Hepatocyte (in vitro differentiated cells): ENCODE results near the gene SERAC1. TPM values are rescaled to one million over a fixed set of nuclear protein-coding genes. Genes with fewer than 3 reads are reported as not detected.

ENCODE experiments used
- DNase-seq: peaks from one replicate; pipeline ENCODE4 v3.0.0-alpha.2; 2016; ENCODE audit warnings: low spot score
- H2AFZ ChIP-seq: fragments of 200-600 bp; sonication (generic); 2 replicates; pipeline ENCODE4 v1.6.0; 2016; ENCODE audit warnings: antibody characterized with exemption, mild to moderate bottlenecking
- H3K27ac ChIP-seq: fragments of 200-600 bp; sonication (generic); 2 replicates; pipeline ENCODE4 v1.5.1; 2016; ENCODE audit warnings: mild to moderate bottlenecking
- H3K27me3 ChIP-seq: fragments of 200-600 bp; sonication (generic); 2 replicates; pipeline ENCODE4 v1.6.1; 2016
- H3K36me3 ChIP-seq: fragments of 200-600 bp; sonication (generic); replicated peaks from 2 replicates; pipeline ENCODE4 v1.5.1; 2016; ENCODE audit warnings: low read depth; ENCODE audit not compliant: insufficient read depth
- H3K4me1 ChIP-seq: fragments of 200-600 bp; sonication (generic); 2 replicates; pipeline ENCODE4 v1.5.1; 2016; ENCODE audit warnings: mild to moderate bottlenecking, moderate library complexity; ENCODE audit not compliant: insufficient read depth
- H3K4me2 ChIP-seq: fragments of 200-600 bp; sonication (generic); 2 replicates; pipeline ENCODE4 v1.6.0; 2016
- H3K4me3 ChIP-seq: fragments of 200-600 bp; sonication (generic); 2 replicates; pipeline ENCODE4 v1.5.1; 2016; ENCODE audit warnings: mild to moderate bottlenecking
- H3K79me2 ChIP-seq: fragments of 200-600 bp; sonication (generic); 2 replicates; pipeline ENCODE4 v1.6.0; 2017; ENCODE audit warnings: mild to moderate bottlenecking
- H3K9me2 ChIP-seq: fragments of 200-600 bp; sonication (generic); replicated peaks from 2 replicates; pipeline ENCODE4 v1.6.0; 2017; ENCODE audit warnings: mild to moderate bottlenecking; ENCODE audit not compliant: insufficient read depth
- H3K9me3 ChIP-seq: fragments of 200-600 bp; sonication (generic); 2 replicates; pipeline ENCODE4 v1.5.1; 2016; ENCODE audit warnings: low read depth, mild to moderate bottlenecking
- H4K20me1 ChIP-seq: fragments of 200-600 bp; sonication (generic); 2 replicates; pipeline ENCODE4 v1.6.0; 2016; ENCODE audit warnings: mild to moderate bottlenecking; ENCODE audit not compliant: insufficient read depth, poor library complexity, severe bottlenecking
- EZH2 ChIP-seq: fragments of 200-600 bp; sonication (generic); IDR thresholded peaks from 2 replicates; pipeline ENCODE4 v1.6.1; 2016; ENCODE audit warnings: antibody characterized with exemption, mild to moderate bottlenecking, borderline replicate concordance
- EZH2phosphoT487 ChIP-seq: fragments of 200-600 bp; sonication (generic); IDR thresholded peaks from one replicate; pipeline ENCODE4 v1.6.1; 2018; ENCODE audit warnings: antibody characterized with exemption, mild to moderate bottlenecking, low read depth, moderate library complexity; ENCODE audit not compliant: unreplicated experiment, severe bottlenecking
- WGBS: methylation state at CpG from one replicate; pipeline ENCODE4 v1.1.6; 2016; ENCODE audit warnings: low lambda C conversion rate; ENCODE audit errors: missing lambda C conversion rate; 5-methylcytosine and 5-hydroxymethylcytosine counted together
- polyA plus RNA-seq: library from polyadenylated mRNA; unstranded; fragments of >200 nt; fragmentation: Nextera tagmentation; extraction: Ambion mirVana; gene quantifications from 2 replicates; pipeline ENCODE4 v1.2.1, GENCODE V29; 2016
- total RNA-seq: library from RNA; depleted of rRNA; stranded (reverse); fragments of >200 nt; gene quantifications from 2 replicates; pipeline ENCODE4 v1.2.3, GENCODE V29; 2014
- TF ChIP-seq, protein P1 (sequence below): fragments of 200-600 bp; sonication (generic); IDR thresholded peaks from 2 replicates; pipeline ENCODE4 v1.5.1; 2016; ENCODE audit warnings: antibody characterized with exemption, mild to moderate bottlenecking; ENCODE audit not compliant: poor library complexity

Gene SERAC1
- total and polyA plus RNA-seq, 2 experiments from 2014 or later: 4.9 to 15.2 TPM

DNA sequence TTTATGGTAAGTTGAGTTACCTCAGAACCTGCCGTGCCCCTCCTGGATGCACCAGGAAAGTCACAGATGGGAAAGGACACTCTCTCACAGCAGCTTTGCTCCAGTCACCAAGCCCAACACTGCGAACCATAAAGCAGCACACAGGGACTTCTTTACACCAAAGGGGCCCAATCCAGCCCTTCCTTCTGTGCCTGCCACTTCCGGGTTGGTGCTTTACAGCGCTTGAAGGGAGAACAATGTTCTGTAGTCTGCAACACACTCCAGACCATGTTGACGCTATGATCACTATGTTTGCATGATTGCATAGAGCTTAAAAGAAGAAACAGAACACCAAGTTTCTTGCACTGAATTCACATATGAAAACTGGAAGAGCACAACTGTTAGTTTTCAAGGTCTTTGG lies 57.1 kb downstream of the SERAC1 start:
- no peak overlapping the region for H2AFZ ChIP-seq
- no peaks in the 10 kb centered on the region for H3K36me3 ChIP-seq
- H3K27ac ChIP-seq: no peak overlapping the region
- H3K4me1 ChIP-seq: no peaks in the 10 kb centered on the region
- no peak for TF ChIP-seq EZH2phosphoT487
- TF ChIP-seq, protein P1, sequence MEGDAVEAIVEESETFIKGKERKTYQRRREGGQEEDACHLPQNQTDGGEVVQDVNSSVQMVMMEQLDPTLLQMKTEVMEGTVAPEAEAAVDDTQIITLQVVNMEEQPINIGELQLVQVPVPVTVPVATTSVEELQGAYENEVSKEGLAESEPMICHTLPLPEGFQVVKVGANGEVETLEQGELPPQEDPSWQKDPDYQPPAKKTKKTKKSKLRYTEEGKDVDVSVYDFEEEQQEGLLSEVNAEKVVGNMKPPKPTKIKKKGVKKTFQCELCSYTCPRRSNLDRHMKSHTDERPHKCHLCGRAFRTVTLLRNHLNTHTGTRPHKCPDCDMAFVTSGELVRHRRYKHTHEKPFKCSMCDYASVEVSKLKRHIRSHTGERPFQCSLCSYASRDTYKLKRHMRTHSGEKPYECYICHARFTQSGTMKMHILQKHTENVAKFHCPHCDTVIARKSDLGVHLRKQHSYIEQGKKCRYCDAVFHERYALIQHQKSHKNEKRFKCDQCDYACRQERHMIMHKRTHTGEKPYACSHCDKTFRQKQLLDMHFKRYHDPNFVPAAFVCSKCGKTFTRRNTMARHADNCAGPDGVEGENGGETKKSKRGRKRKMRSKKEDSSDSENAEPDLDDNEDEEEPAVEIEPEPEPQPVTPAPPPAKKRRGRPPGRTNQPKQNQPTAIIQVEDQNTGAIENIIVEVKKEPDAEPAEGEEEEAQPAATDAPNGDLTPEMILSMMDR: no peak
- TF ChIP-seq EZH2: no peak
- no peaks in the 10 kb centered on the region for H3K9me2 ChIP-seq
- no peak for DNase-seq
- no peaks in the 10 kb centered on the region for H3K79me2 ChIP-seq
- no peaks in the 10 kb centered on the region for H3K9me3 ChIP-seq
- H3K4me3 ChIP-seq: no peak overlapping the region
- no peaks in the 10 kb centered on the region for H4K20me1 ChIP-seq
- no peaks in the 10 kb centered on the region for H3K27me3 ChIP-seq
- no peak overlapping the region for H3K4me2 ChIP-seq
- WGBS: 89% methylated on average over 5 of the region's 5 CpGs

DNA sequence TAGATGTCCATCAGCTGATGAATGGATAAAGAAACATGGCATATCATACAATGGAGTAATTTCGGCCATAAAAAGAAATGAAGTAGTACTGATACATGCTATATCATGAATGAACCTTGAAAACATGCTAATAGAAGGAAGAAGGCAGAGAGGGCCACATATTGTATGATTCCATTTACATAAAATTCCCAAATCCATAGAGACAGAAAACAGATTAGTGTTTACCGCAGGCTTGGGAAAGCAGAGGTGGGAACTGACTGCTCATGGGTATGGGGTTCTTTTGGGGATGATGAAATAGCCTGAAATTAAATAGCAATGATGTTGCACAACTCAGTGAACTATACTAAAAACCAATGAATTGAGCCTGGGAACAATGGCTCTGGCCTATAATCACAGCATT lies 58.3 kb downstream of the SERAC1 start:
- Histone ChIP-seq H3K36me3 (no peaks in the 10 kb centered on the region), H3K4me3 (no peak overlapping the region), H3K27ac (no peak overlapping the region), H3K27me3 (no peaks in the 10 kb centered on the region), H3K4me2 (no peak overlapping the region), H4K20me1 (no peaks in the 10 kb centered on the region), H3K9me2 (no peaks in the 10 kb centered on the region), H2AFZ (no peak overlapping the region), H3K9me3 (no peaks in the 10 kb centered on the region), H3K4me1 (no peaks in the 10 kb centered on the region), H3K79me2 (no peaks in the 10 kb centered on the region)
- 80% methylated on average over 2 of the region's 2 CpGs for WGBS
- no peak for TF ChIP-seq EZH2phosphoT487
- no peak for TF ChIP-seq EZH2
- TF ChIP-seq, protein P1: no peak
- no peak for DNase-seq

DNA sequence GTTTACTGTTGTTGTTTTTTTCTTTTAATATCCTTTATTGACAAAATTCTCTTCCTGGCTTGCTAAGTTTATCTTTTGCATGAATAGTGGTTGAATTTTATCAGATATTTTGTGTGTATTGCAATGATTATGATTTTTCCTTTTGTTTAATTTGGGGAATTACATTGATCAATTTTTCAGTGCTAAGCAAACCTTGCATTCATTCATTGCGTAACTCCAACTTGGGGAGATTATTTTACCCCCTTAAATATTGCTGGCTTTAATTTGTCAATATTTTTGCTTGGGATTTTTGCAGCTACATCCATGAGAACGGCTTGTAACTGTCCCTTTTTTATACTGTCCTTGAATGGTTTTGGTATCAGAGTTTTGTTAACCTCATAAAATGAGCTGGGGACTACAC lies 63.4 kb downstream of the SERAC1 start:
- Histone ChIP-seq H3K36me3 (no peaks in the 10 kb centered on the region), H3K27ac (no peak overlapping the region)

More for the DNA sequence above, 63.4 kb downstream of the SERAC1 start:
- Histone ChIP-seq H3K4me2 (no peak overlapping the region), H3K4me3 (no peak overlapping the region), H3K9me3 (no peaks in the 10 kb centered on the region), H4K20me1 (no peaks in the 10 kb centered on the region), H3K79me2 (no peaks in the 10 kb centered on the region), H3K9me2 (no peaks in the 10 kb centered on the region), H3K4me1 (no peaks in the 10 kb centered on the region), H2AFZ (no peak overlapping the region), H3K27me3 (no peaks in the 10 kb centered on the region)
- DNase-seq: no peak
- TF ChIP-seq, protein P1: no peak
- no peak for TF ChIP-seq EZH2phosphoT487
- no peak for TF ChIP-seq EZH2
- WGBS: 96% methylated on average over 2 of the region's 2 CpGs
